Stimulated activated CD8-positive, alpha-beta memory T cell treated with anti-CD3 and anti-CD28 coated beads, Interleukin-7, amount 100 ng/mL, for 48 hours (primary cell): ENCODE data around the gene LGALS14.
"Not testable (repeated sequence)": the region's sequence is repeated elsewhere in the genome, so short reads cannot be mapped to it uniquely, and the experiment has no call there.

ENCODE experiments used
- DNase-seq, 2 donors: peaks; one replicate each; pipeline ENCODE4 v3.0.0-alpha.2; 2020; ENCODE audit warnings: low read depth in 1 of 2; ENCODE audit errors: extremely low read depth in 1 of 2

LGALS14 gene

DNA sequence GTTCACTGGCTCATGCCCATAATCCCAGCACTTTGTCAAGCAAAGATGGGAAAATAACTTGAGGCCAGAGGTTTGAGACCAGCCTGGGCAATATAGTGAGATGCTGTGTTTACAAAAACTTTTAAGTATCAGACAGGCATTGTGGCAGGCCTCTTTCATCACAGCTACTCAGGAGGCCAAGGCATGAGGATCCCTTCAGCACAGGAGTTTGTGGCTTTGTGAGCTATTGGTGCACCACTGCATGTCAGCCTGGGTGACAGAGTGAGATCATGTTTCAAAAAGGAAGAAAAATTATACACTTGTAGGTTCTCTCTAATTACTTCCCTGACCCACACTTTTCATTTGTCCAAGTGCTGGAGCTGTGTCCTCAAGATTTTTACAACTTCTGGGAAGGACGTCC, 11.5 kb upstream of the LGALS14 start:
- DNase-seq, result no peak

GRCh38 chr19:39695759-39696158, 8.5 kb upstream of the LGALS14 start:
- DNase-seq, result no peak

- DNase-seq, result no peak
Measured at GRCh38 chr19:39696387-39696786, 7.9 kb upstream of the LGALS14 start.

DNA sequence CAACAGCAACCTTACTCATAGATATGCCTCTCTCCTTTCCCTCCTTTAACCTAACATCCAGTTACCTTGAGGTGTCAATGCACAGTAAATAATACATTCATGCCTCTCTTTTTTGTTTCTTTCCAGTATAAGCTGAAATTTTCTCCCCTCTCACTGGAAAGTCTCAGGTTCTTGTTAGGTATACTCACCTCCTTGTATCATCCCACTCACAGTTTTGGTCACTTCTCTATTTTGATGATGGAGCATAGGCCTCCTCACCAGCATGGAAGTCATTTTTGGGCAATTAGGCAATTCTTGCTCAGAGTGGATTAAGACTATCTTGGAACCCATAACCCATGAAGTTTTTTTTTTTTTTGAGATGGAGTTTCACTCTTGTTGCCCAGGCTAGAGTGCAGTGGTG, 5.7 kb upstream of the LGALS14 start:
- DNase-seq, result no peak

GRCh38 chr19:39701291-39701690, 3.0 kb upstream of the LGALS14 start:
- no peak for DNase-seq

GRCh38 chr19:39705578-39706188, 1.4 kb downstream of the LGALS14 start:
- DNase-seq, result no peak

DNA sequence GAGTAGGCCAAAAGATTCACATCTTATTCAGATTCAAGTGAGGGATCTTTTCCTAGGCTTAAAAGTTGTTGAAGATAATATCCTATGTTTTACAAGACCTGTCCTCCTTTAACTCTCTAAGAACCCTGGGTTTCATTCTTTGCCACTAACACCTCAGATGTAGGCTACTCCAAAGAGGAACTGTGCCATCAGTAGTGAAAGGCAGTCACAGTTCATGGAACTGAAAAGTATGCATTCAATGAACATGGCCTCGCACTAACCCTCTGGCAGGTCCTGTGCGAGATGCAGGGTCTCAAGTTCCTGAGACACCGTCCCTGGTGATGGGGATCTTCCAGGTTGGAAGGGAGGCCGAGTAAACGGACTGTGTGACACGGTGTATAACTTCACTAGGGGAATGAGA, 4.3 kb downstream of the LGALS14 start:
- DNase-seq, result no peak

- no peak for DNase-seq
Measured at GRCh38 chr19:39709026-39709872, 5.0 kb downstream of the LGALS14 start.

DNA sequence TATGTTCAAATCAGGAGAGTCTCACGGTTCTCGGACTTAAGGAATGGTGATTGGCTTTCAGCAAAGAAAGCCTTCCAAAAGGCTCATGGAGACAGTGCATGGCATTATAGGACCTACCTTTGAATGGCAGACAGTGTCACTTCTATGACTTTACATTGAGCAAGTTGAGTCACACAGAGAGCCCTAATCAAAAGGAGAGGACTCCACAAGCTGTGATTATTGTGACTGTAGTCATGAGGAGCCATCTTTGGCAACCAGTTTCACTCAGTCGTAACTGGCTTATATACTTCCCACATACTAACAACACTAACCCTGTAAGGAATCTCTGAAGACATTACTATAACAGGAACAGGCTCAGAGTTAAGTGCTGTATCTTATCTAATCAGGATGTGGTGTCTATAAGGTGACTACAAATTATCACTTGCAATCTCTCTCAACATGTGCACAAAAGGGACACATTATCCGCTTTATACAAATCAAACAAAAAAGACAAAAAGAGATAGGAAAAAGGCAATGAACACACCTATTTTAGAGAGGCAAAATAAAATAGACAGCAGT, 6.1 kb downstream of the LGALS14 start:
- DNase-seq, result no peak

DNA sequence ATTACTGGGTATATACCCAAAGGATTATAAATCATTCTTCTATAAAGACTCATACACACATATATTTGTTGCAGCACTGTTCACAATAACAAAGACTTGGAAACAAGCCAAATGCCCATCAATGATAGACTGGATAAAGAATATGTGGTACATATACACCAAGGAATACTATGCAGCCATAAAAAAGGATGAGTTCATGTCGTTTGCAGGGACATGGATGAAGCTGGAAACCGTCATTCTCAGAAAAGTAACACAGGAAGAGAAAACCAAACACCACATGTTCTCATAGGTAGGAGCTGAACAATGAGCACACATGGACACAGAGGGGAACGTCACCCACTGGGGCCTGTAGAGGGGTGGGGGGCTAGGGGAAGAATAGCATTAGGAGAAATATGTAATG, 15.9 kb downstream of the LGALS14 start:
- DNase-seq, result not testable (repeated sequence)

DNA sequence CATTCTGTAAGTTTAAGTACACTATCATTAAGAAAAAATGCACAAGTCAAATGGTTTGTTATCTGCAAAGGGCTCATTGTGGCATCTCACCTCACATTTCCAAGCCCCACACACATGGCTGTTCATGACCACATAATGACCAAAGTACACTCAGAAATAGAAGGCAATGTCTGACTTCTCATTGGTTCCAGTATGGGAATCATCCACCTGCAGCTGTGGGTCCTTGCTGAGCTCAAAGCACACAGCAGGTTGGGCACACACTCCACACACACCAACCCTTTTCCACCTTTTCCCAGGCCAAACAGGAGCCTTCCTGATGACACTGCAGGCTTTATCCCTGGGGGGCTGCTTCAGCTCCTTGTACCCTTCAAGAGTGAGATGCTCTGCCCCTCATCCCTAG, 21.7 kb downstream of the LGALS14 start:
- no peak for DNase-seq

- DNase-seq, result no peak
Measured at GRCh38 chr19:39727070-39727800, 23.0 kb downstream of the LGALS14 start.

GRCh38 chr19:39728040-39728439, 23.8 kb downstream of the LGALS14 start:
- DNase-seq, result no peak

GRCh38 chr19:39729594-39729993, 25.3 kb downstream of the LGALS14 start:
- DNase-seq, result no peak

GRCh38 chr19:39731685-39732084, 27.4 kb downstream of the LGALS14 start:
- DNase-seq, result no peak

- no peak for DNase-seq
Measured at GRCh38 chr19:39733841-39734240, 29.6 kb downstream of the LGALS14 start.

GRCh38 chr19:39735688-39736087, 31.4 kb downstream of the LGALS14 start:
- no peak for DNase-seq

- no peak for DNase-seq
Measured at GRCh38 chr19:39736088-39736487, 31.8 kb downstream of the LGALS14 start.

GRCh38 chr19:39737351-39737750, 33.1 kb downstream of the LGALS14 start:
- DNase-seq, result no peak

DNA sequence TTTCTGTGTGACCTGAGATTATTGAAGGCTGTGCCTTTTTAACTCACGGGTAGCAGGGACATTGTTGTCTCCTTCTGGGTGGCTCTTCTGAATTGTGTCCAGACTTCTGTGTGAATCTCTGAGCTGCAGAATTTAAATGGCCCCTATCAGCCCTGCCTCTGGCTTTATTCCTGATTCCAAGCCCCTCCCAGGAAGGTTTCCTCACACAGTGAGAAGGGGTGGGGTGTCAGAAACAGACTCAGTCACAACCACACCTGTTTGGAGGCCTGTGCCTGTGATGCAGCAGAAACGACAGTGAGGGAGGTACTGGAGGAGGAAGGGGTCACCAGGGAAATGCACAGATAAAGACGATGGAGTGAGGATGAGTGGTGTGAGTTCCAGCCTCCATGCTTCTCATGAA, 33.6 kb downstream of the LGALS14 start, which contains the start of gene CLC:
Gene CLC (minus strand): TSS at position 139 of the 400 bp plus-strand sequence. CDS start 77 bp downstream, at position 62.
- DNase-seq, result no peak

GRCh38 chr19:39738814-39739213, 34.5 kb downstream of the LGALS14 start:
- no peak for DNase-seq
